Pons (tissue), 1 donor: ENCODE results near the gene CDC42BPA.
A peak's percentile ranks its signal among the peaks of the same experiment; 100 is the strongest.

ENCODE experiments used
- DNase-seq: peaks from one replicate; pipeline ENCODE4 v3.0.0-alpha.2; 2016; ENCODE audit warnings: low spot score

Gene CDC42BPA

DNA sequence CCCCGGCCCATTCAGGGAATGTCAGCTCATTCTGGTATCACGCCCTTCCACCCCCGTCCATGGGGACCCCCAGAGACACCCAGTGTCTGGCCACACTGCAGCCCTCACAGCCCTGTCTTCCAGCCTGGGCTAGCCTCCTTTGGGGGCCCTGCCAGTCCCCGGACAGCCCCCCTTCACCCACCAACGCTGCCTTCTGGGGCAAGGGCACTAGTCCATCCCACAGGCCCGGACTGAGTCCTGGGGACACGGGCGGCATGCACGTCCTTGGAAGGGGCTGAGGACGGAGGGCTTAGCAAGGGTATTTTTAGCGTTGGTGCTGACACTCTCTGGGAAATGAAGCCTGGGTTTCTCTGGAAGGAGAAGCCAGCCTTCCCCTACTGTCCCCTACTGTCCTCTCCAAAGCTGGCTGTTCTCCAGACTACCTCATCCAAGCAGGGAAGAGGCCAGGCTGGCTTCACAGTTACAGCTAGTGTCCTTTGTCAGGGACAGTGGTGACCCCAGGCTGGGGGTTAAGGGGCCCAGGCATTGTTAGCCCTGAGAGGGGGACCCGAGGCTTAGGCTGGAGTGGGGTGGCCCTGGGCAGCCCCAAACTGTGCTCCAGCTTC, 338.7 kb downstream of the CDC42BPA start:
- DNase-seq = peak; percentile 86

DNA sequence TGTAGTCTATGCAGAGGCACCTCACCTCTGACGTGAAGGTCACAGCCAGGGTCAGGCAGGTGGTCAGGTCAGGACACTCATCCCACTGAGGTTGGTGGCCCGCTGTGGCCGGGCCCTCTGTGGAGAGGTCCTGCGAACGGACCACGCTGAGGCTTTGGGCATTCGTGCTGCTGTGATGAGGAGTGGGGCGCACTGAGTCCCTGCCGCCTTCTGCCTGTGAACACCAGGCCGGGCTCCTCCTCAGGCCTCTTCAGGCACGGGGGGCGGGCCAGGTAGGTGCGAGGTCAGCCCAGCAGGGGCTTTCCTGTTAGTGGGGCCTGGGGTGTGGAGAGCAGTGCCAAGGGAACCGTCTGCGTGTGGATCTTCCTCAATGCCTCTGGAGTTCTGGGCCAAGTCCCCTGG, 339.2 kb downstream of the CDC42BPA start:
- DNase-seq = no peak

DNA sequence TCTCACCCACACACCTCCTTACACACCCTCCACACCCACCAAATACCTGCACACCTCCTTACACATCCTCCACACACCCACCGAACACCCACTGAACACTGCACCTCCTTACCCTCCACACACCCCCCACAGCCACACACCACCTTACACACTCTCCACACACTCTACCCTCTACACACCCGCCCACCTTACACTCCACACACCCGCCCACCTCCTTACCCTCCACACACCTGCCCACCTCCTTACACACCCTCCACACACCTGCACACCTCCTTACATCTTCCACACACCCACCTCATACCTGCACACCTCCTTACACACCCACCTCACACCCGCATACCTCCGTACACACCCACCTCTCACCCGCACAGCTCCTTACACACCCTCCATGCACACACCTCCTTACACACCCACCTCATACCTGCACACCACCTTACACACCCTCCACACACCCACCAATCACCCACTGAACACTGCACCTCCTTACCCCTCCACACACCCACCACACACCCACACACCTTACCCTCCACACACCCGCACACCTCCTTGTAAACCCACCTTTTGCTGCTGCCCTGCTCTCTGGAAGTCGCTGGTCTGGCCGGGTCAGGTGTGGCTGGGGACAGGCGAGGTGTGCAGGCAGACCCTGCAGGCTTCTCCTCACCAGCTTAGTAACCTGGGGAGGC, 339.7 kb downstream of the CDC42BPA start:
- no peak for DNase-seq

DNA sequence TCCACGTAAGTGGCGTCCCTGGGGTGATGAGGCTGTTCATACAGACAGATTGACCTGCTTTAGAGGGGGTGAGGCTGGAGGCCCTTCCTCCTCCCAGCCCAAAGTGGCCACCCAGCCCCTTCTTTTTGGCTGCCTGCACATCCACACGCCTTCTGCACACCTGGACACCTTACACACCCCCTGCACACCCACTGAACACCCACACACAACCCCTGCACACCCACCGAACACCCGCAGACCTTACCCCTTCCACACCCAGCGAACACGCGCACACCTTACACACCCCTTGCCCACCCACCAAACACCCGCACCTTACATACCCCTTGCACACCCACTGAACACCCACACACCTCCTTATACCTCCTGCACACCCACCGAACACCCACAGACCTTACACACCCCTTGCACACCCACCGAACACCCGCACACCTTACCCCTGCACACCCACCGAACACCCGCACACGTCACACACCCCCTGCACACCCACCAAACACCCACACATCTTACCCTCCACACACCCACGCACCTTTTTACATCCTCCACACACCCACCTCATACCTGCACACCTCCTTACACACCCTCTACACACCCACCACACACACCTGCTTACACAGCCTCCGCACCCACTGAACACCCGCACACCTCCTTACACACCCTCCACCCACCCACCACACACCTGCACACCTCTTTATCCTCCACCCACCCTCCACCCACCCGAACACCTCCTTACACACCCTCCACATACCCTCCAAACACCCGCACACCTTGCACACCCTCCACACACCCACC, 340.5 kb downstream of the CDC42BPA start:
- no peak for DNase-seq

DNA sequence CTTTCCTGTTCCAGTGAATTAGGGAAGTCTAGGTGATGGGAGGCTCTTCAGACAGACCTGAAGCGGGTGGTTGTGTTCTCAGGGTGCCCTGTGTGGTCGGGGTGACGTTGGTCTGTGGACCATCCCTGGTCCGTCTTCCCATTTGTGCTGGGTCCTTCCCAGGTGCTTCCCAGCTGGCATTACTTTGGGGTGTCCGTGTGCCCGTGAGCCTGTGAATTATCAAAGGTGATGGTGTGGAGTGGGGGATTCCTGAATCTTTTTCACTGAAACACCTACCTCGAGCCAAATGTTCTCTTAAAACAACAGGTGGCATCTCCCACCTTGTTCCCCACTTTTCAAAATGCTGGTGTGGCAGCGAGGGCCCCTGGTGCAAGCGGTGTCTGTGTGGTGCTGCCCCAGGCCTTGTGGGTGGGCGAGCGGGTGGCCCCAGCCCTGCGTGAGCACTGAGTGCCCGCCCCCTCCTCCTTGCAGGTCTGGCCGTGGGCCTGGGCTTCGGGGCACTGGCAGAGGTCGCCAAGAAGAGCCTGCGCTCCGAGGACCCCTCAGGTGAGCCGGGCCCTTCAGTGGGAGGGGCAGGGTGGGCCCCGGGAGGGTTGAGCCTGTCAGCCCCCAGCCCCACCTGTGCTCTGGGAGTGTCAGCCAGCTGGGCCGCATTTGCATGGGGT, 341.2 kb downstream of the CDC42BPA start:
- no peak for DNase-seq

DNA sequence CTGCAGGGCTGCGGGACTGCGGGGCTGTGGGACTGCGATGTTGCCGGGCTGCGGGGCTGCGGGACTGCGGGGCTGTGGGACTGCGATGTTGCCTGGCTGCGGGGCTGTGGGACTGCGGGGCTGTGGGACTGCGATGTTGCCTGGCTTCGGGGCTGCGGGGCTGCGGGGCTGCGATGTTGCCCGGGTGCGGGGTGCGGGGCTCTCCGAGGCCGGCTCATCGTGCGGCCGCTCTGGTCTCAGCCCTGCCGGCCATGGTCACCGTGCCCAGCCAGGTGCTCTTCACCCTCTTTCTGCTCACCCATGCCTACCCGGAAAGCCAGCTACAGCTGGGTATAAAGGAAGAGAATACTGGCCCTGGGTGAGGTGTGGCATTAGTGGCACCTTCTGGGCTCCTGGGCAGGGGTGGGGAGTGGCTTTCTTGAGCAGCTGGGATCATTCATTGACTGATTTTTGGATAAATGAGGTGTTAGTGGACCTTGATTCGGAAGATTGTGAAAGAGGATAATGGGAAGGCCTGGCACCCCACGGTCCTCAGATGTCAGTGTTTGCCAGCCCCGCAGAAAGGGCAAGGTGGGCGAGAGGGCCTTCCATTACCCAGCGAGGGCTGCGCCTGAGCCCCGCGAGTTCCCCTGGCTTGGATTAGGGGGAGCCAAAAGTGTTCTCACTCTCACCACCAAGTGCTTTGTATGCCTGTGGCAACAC, 341.9 kb downstream of the CDC42BPA start:
- DNase-seq = no peak

DNA sequence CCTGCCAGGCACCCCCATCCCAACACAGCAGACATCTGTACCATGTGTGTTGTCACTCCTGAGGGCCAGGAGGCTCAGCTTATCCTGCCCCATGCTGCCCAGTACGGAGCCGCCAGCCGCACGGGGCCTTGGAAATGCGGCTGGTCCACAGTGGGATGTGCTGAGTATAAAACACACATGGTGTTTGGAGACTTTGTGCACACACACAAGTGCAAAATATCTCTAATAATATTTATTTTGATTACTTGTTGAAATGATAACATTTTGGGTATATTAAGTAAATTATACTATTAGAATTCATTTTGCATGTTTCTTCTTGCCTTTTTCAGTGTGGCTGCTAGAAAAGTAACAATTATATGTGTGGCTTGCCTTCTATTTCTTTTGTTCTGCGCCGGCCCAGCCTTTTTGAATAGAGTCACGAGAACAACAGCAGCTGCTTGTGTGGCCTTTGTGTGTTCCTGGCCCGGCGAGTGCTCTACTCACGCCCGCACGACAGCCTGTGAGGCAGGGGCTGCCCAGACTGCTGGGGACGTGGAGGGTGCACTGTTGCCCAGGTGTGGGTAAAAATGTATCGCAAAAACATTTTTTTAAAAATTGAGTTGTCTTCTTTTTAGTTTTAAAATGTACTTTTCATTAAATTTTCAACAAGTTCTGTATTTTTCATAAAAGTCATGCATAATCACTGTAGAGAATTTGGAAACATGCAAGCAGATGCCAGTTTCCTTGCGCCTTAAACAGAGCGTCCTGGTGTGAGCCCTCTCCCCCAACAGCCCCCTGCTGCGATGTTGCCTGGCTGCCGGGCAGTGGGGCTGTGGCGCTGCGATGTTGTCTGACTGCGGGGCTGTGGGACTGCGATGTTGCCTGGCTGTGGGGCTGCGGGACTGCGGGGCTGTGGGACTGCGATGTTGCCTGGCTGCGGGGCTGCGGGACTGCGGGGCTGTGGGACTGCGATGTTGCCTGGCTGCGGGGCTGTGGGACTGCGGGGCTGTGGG, 342.7 kb downstream of the CDC42BPA start:
- peak; percentile 94 for DNase-seq

DNA sequence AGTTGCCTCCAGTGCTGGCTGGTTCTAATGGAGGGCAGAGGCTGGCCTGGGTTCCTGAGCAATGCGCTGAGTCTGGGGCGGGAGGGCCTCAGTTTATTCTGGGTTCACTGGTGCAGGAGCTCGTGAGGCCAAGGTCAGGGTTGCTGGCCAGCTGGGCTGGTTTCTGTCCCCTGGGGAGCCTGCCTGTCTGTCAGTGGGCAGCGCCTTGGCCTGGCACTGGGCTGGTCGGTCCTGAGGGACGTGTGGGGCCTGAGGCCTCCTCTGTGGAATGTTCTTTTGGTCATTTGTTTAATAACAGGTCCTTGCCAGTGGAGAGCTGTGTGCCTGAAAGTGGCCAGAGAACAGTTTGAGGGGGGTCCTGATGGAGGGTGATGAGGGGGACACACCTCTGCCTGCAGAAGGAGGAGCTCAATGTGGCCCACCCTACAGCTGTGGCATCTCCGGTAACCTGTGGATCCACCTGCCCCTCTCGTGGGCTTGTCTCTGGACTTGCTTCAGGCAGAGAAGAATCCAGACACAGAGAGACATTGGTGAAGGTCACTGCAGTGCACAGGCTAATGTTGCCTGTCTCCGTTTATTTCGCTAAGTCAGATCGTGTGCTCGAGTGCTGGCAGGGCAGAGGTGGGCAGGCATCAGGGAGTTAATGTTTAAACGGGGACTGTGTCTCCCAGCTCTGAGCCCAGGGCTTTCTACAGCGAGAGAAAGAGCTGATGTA, 343.6 kb downstream of the CDC42BPA start:
- DNase-seq = no peak

DNA sequence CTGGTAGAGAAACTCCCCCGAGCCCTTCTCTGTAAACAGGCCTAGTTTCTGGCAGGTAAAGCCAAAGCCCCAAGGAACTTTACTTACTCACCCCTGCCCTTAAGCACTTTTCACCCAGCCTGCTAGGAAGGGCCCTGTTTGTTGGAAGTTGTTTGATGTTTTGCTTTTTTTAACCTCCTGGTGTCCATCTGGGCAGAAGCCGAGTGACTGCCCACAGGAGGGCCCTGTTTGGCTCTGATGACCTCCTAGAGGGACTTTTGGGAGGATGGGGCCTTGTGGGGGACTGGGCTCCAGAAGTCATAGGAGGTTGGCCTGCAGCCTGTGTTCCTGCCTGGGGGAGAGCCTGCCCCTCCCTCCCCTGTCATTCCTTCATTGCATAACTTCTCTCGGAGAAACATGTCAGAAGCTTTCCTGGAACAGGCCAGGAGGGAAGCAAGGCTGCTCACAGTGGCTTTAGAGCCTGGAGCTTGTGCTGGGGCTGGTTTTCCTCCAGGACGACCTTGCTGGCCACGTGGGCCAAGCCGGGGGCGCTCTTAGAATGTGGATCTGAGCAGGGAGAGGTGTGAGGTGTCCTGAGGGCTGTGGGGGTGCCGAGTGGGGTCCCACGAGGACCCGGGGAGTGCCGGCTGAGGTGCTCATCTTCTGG, 344.3 kb downstream of the CDC42BPA start:
- DNase-seq = peak; percentile 7

DNA sequence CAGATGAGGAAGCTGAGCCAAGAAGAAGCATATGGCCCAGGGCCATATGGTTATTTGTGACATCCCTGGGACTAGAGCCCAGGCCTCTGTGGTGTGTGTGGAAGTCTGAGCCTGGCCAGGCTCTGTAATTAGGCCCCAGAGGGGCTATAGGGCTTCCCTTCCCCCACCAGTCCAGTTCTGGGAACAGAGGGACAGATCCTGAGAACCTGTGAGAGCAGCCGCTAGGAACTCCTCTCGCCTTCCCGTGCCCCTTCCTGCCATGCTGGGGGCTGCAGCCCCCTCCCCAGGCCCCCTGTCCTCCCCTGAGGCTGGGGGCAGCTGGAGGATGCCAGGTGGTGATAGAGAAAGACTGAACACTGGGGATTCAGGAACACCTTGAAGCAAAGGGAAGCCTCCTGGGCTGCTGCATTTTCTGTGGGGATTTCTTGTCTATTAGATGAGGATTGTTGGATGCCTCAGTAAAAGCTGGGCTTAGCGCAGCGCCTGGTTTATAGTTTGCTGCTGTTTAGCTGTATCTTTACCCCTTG, 344.9 kb downstream of the CDC42BPA start:
- peak; percentile 24 for DNase-seq

DNA sequence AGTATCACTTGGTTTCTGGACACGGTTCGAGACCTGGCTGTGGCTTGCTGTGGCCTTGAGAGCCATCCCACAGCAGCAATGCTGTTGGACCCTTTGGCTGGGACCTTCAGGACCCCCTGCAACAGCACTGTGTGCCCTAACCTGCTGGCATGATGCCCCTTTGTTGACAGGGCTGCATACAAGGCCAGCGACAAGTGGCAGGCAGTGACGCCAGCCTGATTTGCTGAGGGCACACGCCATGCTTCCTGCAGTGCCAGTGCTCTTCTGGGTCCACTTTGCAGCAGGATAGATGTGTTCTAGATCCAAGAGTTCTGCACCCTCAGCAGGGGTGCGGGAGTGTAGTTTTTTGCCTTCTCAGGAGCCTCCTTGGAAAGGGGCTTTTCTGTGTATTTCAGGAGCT, 345.4 kb downstream of the CDC42BPA start:
- DNase-seq = no peak

DNA sequence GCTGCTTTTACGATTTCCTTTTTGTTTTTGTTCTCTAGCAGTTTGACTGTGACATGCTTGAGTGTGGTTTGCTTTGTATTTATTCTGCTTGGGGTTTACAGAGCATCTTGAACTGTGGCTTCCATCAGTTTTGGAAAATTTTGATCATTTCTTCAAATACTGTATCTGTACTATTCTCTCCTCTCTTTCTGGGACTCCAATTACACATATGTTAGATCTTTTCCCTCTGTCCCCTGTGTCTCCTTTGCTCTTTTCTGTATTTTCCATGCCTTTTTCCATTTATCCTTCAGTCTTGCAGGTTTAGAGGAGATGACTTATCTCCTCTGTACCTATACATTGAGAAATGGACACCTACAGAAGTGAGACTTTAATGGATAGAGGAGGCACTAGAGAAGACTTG, 346.5 kb downstream of the CDC42BPA start:
- DNase-seq = no peak

DNA sequence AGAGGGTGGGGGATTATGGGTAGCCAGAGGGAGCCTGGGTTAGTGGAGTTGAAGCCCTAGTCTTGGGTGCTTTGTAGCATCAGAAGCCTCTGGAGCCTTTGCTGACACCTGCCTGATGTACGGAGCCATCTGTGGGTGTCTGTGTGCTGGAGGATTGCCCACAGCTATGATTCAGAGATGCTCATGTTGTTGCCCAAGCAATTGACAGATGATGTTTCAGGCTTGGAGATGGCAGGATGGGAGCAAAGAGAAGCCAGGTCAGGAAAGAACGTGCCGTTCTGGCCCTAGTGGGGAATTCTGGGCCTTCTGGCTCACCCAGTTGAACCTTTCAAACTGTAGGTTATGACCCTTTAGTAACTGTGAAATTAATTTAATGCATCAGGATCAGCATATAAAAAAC, 350.6 kb downstream of the CDC42BPA start:
- no peak for DNase-seq

DNA sequence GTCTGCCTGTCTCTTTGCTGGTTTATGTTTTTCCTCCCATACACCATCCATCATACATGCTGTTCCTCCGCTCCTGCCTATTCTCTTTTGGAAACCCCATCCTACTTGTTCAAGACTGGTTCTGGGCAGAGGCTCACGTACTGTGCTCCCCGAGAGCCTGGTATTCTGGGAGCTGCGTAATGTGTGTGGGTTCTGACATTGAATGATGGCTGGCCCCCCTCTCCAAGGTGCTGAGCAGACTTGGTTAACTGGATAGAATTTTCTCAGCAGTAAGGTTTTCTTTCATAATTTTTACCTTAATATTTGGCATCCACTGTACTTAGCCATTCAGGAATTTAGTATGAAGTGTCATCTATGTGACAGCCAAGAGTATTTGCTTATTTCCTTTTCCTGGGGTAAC, 351.6 kb downstream of the CDC42BPA start:
- no peak for DNase-seq

DNA sequence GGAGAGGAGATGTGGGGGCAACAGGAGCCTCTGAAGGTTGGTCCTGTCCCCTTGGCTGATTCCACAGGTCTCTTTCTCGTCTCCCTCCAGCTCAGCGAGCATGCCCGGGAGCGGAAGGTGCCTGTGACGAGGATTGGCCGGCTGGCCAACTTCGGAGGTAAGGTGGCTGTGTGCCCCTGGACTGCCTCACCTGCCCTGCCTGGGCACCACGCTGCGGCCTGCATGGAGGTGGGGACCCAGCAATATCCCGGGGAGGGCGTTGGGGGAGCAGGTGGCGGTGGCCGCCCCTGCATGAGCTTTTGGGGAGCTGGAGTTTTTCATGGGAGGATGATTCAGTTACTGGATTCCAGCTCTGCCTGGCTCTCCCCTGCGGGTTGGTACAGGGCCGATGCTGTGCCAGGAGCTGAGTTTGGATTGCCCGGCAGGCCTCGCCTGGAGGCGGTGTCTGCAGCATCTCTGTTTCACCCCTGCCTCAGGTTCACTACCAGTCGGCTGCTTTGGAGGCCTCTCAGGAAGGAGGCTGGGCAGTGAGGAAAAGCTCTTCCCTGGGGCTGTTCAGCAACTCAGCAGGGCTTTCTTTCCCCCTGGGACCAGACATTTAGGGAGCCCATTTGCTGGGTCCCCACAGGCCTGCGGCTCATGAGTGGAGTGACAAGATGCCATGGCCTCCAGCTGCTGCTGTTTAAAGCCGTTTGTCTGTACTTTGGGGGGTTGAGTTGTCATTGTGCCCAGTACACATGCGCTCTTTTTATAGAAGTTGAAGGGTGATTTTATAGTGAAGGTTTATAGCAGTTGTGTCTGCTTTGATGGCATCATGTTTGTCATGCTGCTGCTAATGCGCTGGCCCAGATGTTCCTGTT, 352.5 kb downstream of the CDC42BPA start:
- DNase-seq = no peak

DNA sequence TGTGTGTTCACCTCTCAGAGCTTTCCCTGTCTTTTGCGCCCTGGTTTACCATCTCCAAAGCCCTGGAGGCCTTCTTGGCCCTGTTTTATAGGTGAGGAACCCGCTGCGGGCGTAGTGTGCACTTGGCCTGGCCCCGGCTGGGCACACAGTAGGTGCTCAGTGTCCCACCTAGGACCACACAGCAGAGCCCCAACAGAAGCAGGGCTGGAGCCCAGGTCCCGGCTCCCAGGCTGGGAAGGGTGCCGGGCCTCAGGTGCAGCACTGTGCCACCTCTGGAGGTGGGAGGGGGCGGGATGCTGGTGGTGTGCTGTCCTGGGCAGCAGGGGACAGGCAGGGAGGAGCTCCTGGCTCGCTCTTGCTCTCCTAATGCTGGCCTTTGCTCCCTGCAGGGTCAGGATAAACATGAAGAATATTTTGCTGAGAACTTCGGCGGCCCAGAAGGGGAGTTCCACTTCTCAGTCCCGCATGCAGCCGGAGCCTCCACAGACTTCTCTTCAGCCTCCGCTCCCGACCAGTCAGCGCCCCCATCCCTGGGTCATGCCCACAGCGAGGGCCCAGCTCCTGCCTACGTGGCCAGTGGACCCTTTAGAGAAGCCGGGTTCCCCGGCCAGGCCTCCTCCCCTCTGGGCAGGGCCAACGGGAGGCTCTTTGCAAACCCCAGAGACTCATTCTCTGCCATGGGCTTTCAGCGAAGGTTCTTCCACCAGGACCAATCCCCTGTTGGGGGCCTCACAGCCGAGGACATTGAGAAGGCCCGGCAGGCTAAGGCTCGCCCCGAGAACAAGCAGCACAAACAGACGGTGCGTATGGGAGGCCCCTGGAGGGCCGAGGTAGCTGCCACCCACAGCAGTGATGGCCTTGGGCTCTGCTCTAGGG, 353.4 kb downstream of the CDC42BPA start:
- DNase-seq = no peak

DNA sequence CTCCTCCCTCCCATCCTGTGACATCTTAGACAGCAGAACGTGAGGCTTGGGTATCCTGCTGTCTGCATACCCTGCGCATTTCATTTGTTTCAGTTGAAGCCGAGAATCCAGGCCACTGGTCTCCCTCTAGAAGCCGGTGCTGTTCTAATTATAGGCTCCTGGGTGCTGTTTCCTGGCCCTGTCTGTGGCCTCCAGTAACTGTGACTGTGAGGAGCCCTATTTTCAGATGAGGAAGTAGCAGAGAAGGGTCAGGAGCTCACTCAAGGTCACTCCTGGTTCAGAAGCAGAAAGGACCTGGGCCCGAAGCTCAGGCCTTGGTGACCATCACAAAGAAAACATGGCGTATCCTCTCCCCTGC, 354.2 kb downstream of the CDC42BPA start:
- peak; percentile 49 for DNase-seq
